DOHH2 (cell line): ENCODE results near the gene SMPD3.

ENCODE experiments used
- H3F3A ChIP-seq: fragments of 200-600 bp; sonication (generic), shearing (Covaris generic); 2 replicates; pipeline ENCODE4 v1.6.0; 2016; ENCODE audit warnings: antibody characterized with exemption, mild to moderate bottlenecking; ENCODE audit not compliant: control insufficient read depth, insufficient read depth
- H3K27ac ChIP-seq: fragments of 200-600 bp; sonication (generic); 2 replicates; pipeline ENCODE4 v1.5.1; 2014; ENCODE audit warnings: low read depth, mild to moderate bottlenecking, low read length, moderate library complexity
- H3K27me3 ChIP-seq: fragments of 200-600 bp; sonication (generic); 2 replicates; pipeline ENCODE4 v1.6.1; 2014; ENCODE audit warnings: mild to moderate bottlenecking, low read length, mixed read lengths; ENCODE audit not compliant: control insufficient read depth
- H3K36me3 ChIP-seq: fragments of 200-600 bp; sonication (generic); 2 replicates; pipeline ENCODE4 v1.6.1; 2014; ENCODE audit warnings: mild to moderate bottlenecking, low read length, moderate library complexity, mixed read lengths; ENCODE audit not compliant: control insufficient read depth
- H3K4me1 ChIP-seq: fragments of 200-600 bp; sonication (generic); 2 replicates; pipeline ENCODE4 v1.6.1; 2014; ENCODE audit warnings: mild to moderate bottlenecking, low read length, mixed read lengths; ENCODE audit not compliant: control insufficient read depth
- H3K4me2 ChIP-seq: fragments of 200-600 bp; sonication (generic); 2 replicates; pipeline ENCODE4 v1.6.0; 2014; ENCODE audit warnings: mild to moderate bottlenecking, low read length, moderate library complexity
- H3K4me3 ChIP-seq: fragments of 200-600 bp; sonication (generic); 2 replicates; pipeline ENCODE4 v1.5.1; 2014; ENCODE audit warnings: mild to moderate bottlenecking, low read length, mixed read lengths
- H3K79me2 ChIP-seq: fragments of 200-600 bp; sonication (generic); 2 replicates; pipeline ENCODE4 v1.6.1; 2014; ENCODE audit warnings: mild to moderate bottlenecking, low read length, mixed read lengths; ENCODE audit not compliant: control insufficient read depth
- H3K9me2 ChIP-seq: fragments of 200-600 bp; sonication (generic); replicated peaks from 2 replicates; pipeline ENCODE4 v1.6.1; 2014; ENCODE audit warnings: mild to moderate bottlenecking, low read length, mixed read lengths; ENCODE audit not compliant: control insufficient read depth
- H3K9me3 ChIP-seq: fragments of 200-600 bp; sonication (generic); 2 replicates; pipeline ENCODE4 v1.6.1; 2014; ENCODE audit warnings: antibody characterized with exemption, low read length, mixed read lengths; ENCODE audit not compliant: control insufficient read depth, insufficient read depth
- H4K20me1 ChIP-seq: fragments of 200-600 bp; sonication (generic); 2 replicates; pipeline ENCODE4 v1.6.0; 2014; ENCODE audit warnings: low read depth, mild to moderate bottlenecking, antibody characterized with exemption, low read length, moderate library complexity; ENCODE audit not compliant: control insufficient read depth, insufficient read depth
- CTCF ChIP-seq: fragments of 200-600 bp; sonication (generic); IDR thresholded peaks from one replicate; pipeline ENCODE4 v1.5.1; 2014; ENCODE audit warnings: antibody characterized with exemption, mild to moderate bottlenecking, low read depth, low read length; ENCODE audit not compliant: poor library complexity, severe bottlenecking
- EZH2phosphoT487 ChIP-seq: fragments of 200-600 bp; sonication (generic); IDR thresholded peaks from 2 replicates; pipeline ENCODE4 v1.6.1; 2017; ENCODE audit warnings: borderline replicate concordance, mild to moderate bottlenecking, antibody characterized with exemption, low read length, moderate library complexity, mixed read lengths

The SMPD3 gene

DNA sequence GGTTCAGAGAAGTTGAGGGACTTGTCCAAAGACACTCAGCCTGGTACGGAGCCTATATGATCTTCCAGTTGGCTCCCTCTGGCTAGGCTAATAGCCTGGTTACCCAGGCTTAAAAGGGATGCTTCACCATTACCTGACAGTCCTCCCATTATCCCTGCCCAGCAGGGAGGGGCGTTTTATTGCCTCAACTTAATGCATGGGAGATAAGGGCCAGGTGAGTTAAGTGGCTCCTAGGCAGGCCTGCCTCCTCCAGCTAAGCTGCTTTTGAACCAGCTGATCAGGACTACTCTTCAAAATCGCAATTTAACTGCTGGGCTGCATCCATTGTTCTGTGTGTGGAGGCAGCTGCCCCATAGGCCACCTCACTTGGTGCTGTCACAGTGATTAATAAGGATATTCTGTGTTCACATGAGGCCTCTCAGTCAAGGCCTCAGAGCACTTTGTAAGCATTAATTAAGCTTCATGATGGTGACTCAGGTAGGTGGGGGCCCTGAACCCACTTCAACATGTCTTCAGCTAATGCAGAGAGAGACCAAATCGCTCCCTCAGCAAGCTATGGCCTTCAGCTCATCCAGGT lies 27.9 kb downstream of the SMPD3 start:
- H3F3A ChIP-seq: no peaks in the 10 kb centered on the region
- H3K4me1 ChIP-seq: peaks cover 16% of the 10 kb centered on the region
- no peaks in the 10 kb centered on the region for H3K9me2 ChIP-seq
- no peaks in the 10 kb centered on the region for H3K36me3 ChIP-seq
- H3K9me3 ChIP-seq: no peaks in the 10 kb centered on the region
- no peak overlapping the region for H3K4me2 ChIP-seq
- H3K27me3 ChIP-seq: no peaks in the 10 kb centered on the region
- no peaks in the 10 kb centered on the region for H4K20me1 ChIP-seq
- no peak overlapping the region for H3K27ac ChIP-seq
- no peak overlapping the region for H3K4me3 ChIP-seq
- no peaks in the 10 kb centered on the region for H3K79me2 ChIP-seq
- TF ChIP-seq EZH2phosphoT487 (no peak), CTCF (no peak)

GRCh38 chr16:68417711-68418301 lies 30.5 kb downstream of the SMPD3 start:
- Histone ChIP-seq H3K9me3 (no peaks in the 10 kb centered on the region), H3K79me2 (no peaks in the 10 kb centered on the region), H3K9me2 (no peaks in the 10 kb centered on the region), H4K20me1 (no peaks in the 10 kb centered on the region), H3K4me2 (peak overlapping the region; percentile 15), H3K27me3 (no peaks in the 10 kb centered on the region), H3K4me1 (peaks cover 16% of the 10 kb centered on the region), H3K27ac (no peak overlapping the region), H3K36me3 (no peaks in the 10 kb centered on the region), H3K4me3 (no peak overlapping the region), H3F3A (no peaks in the 10 kb centered on the region)
- TF ChIP-seq CTCF (no peak), EZH2phosphoT487 (no peak)

GRCh38 chr16:68416057-68417046 lies 32.0 kb downstream of the SMPD3 start:
- Histone ChIP-seq H3K4me2 (no peak overlapping the region), H3K27ac (no peak overlapping the region)

More at GRCh38 chr16:68416057-68417046, 32.0 kb downstream of the SMPD3 start:
- H4K20me1 ChIP-seq: no peaks in the 10 kb centered on the region
- TF ChIP-seq CTCF: no peak
- no peak for TF ChIP-seq EZH2phosphoT487
- H3K4me3 ChIP-seq: no peak overlapping the region
- H3K9me3 ChIP-seq: no peaks in the 10 kb centered on the region
- no peaks in the 10 kb centered on the region for H3K27me3 ChIP-seq
- peaks cover 16% of the 10 kb centered on the region for H3K4me1 ChIP-seq
- no peaks in the 10 kb centered on the region for H3F3A ChIP-seq
- no peaks in the 10 kb centered on the region for H3K9me2 ChIP-seq
- H3K36me3 ChIP-seq: no peaks in the 10 kb centered on the region
- H3K79me2 ChIP-seq: no peaks in the 10 kb centered on the region
